Upper lobe of left lung (tissue), 4 donors: Measurements from ENCODE around the gene GATA6.
A peak's percentile ranks its signal among the peaks of the same experiment; 100 is the strongest.

ENCODE experiments used
- POLR2A ChIP-seq, 4 donors: fragments of 450-650 bp; IDR thresholded peaks; one replicate each; pipeline ENCODE4 v1.5.1; 2016 to 2017; ENCODE audit warnings: antibody characterized with exemption in 4 of 4, mild to moderate bottlenecking in 2 of 4
- POLR2AphosphoS5 ChIP-seq, 2 donors: sonication (generic); formaldehyde crosslinking; IDR thresholded peaks; one replicate each; pipeline ENCODE4 v1.5.1; 2017; ENCODE audit warnings: antibody characterized with exemption in 2 of 2
- TF ChIP-seq, protein P1 (sequence below), 6 experiments: fragments of 450-650 bp in 4 of 6; fragments of 200-600 bp in 2 of 6; sonication (generic) in 2 of 6; IDR thresholded peaks; one replicate each; pipeline ENCODE4 v1.5.1; 2016 to 2019; ENCODE audit warnings: antibody characterized with exemption in 6 of 6

DNA sequence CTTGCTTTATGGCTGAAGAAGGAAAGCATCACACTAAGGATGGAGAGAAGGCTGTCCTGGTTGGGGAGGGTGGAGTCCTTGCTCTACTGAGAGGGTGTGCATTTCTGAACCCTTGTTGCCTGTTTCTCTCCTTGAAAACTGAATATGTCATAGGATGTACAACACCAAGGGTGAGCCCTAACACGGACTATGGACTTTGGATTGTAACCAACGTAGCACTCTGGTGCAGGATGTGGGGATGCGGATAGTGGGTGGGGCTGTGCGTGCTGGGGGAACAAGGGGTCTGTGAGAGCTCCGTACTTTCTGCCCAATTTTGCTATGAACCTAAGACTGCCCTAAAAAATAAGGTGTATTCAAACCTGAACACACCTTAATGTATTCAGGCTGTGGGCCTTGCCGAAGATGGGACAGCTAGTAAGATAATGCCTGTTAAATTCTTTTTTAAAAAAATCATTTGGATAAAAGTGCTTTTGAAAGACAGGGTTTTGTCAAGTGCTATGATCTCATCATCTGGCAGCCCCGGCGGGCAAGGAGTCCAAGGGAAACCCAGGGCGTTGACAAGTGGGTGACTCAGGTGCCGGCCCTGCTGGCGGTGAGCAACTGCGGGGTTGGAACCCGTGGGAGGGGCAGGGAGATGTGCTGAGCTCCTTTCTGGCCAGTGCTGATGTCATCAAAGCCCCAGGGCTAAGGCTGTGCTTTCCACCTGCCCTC is 54.0 kb downstream of the GATA6 start:
- TF ChIP-seq, protein P1, sequence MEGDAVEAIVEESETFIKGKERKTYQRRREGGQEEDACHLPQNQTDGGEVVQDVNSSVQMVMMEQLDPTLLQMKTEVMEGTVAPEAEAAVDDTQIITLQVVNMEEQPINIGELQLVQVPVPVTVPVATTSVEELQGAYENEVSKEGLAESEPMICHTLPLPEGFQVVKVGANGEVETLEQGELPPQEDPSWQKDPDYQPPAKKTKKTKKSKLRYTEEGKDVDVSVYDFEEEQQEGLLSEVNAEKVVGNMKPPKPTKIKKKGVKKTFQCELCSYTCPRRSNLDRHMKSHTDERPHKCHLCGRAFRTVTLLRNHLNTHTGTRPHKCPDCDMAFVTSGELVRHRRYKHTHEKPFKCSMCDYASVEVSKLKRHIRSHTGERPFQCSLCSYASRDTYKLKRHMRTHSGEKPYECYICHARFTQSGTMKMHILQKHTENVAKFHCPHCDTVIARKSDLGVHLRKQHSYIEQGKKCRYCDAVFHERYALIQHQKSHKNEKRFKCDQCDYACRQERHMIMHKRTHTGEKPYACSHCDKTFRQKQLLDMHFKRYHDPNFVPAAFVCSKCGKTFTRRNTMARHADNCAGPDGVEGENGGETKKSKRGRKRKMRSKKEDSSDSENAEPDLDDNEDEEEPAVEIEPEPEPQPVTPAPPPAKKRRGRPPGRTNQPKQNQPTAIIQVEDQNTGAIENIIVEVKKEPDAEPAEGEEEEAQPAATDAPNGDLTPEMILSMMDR (IDR thresholded peaks at IDR 0.05): no peak
- TF ChIP-seq POLR2AphosphoS5 (IDR thresholded peaks at IDR 0.05) (peak in 1 of 2 donors; percentile 44), POLR2A (IDR thresholded peaks at IDR 0.05) (no peak)
